ENCODE measurements around the gene SMTN. TPM values are rescaled to one million over a fixed set of nuclear protein-coding genes. Genes with fewer than 3 reads are reported as not detected.

Gene SMTN
- total RNA-seq, 1 donor from 2014 or later: 180 TPM

DNA sequence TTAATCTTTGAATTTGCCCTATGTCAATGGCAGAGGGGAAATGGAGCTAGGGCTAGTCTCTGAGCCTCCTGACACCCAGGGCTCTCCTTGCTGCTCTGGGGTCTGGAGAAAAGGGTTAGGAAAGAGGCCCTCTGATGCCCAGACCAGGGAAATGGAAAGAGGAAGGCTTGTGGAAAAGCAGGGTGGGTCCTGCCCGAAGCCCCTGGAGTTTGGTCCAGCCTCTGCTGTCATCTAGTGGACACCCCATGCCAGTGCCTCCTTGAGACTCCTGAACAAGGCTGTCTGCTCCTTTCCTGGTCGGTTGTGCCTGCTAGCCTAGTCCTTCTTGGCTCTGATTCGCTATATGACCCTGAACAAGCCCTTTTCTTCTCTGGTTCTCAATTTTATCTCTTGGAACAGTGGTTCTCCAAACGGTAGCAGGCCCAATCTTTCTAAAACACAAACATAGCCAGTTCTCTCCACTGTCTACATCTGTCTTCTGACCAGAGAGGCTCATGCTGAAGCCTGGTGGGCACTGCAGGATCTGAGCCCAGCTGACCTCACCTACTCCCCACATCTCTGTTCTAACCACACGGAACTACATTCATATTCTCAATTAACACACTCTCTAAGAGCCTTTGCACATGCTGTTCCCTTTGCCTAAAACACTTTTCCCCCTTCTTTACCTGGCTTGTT lies 68.0 kb downstream of the SMTN start:
- peak; percentile 82 to 84 for DNase-seq (ENCODE audit: low read depth in 2 of 2)

- DNase-seq (ENCODE audit: low read depth in 2 of 2): no peak
These were observed 69.5 kb downstream of the SMTN start for GRCh38 chr22:31150615-31151014.

- DNase-seq (ENCODE audit: low read depth in 2 of 2): no peak
These were observed 70.8 kb downstream of the SMTN start for GRCh38 chr22:31151872-31152271.

DNA sequence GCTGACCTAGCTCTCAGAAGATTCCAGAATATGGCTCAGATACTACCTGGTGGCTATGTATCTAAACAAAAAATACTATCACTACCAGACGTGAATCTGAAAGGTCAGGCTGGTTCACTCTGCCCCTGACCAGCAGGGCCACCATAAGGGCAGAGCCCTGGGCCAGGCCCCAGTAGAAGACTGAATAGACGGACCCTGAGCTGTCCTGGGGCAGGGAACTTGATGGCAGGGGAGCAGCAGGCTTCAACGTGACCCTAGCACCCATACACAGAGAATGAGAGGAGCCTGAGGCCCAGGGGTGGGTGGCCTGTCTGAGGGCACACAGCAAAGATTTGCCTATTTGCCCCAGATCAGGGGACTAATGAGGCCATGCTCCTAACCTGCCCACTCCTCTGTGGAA lies 72.2 kb downstream of the SMTN start:
- DNase-seq (ENCODE audit: low read depth in 2 of 2): no peak

Other genes starting within 250 kb of the SMTN start
- gene MORC2, start 112.5 kb upstream of the SMTN start, total RNA-seq: 8.3 and 14.9 TPM in 2 replicates
- gene TUG1, start 112.1 kb upstream of the SMTN start, total RNA-seq: 25.5 and 37.3 TPM in 2 replicates
- 10.3 and 21.8 TPM in 2 replicates for gene SELENOM, start 26.2 kb downstream of the SMTN start, total RNA-seq
- under 0.01 TPM in 2 replicates for gene INPP5J, start 41.6 kb downstream of the SMTN start, total RNA-seq
- not detected in 2 replicates for gene PLA2G3, start 59.2 kb downstream of the SMTN start, total RNA-seq
- 23.3 and 30.6 TPM in 2 replicates for gene RNF185, start 78.9 kb downstream of the SMTN start, total RNA-seq
- gene LIMK2, start 131.0 kb downstream of the SMTN start, total RNA-seq: 51.2 and 64.3 TPM in 2 replicates
- 15.1 and 23.3 TPM in 2 replicates for gene PIK3IP1, start 211.2 kb downstream of the SMTN start, total RNA-seq

Data from lung microvascular endothelial cell (primary cell).